RWPE2 (cell line): ENCODE measurements around the gene DET1.
"Not testable (repeated sequence)": the region's sequence is repeated elsewhere in the genome, so short reads cannot be mapped to it uniquely, and the experiment has no call there.

Experiments used
- ATAC-seq: fragments of 200-7000 bp; cut with Tn5 transposase; 3 replicates; pipeline ENCODE4 v1.9.1; 2021; ENCODE audit warnings: low read depth
- DNase-seq: peaks from one replicate; pipeline ENCODE4 v3.0.0-alpha.2; 2020; ENCODE audit warnings: low spot score
- H3K27ac ChIP-seq: fragments of 450-650 bp; 2 replicates; pipeline ENCODE4 v1.5.1; 2017; ENCODE audit warnings: mild to moderate bottlenecking; ENCODE audit not compliant: poor library complexity, severe bottlenecking
- H3K27me3 ChIP-seq: fragments of 250-450 bp; sonication (Bioruptor Pico); 2 replicates; pipeline ENCODE4 v1.5.1; 2021; ENCODE audit warnings: mild to moderate bottlenecking, moderate library complexity; ENCODE audit not compliant: insufficient read depth, poor library complexity, severe bottlenecking
- H3K36me3 ChIP-seq: fragments of 250-450 bp; sonication (Bioruptor Pico); 2 replicates; pipeline ENCODE4 v1.5.1; 2020; ENCODE audit warnings: low read depth, mild to moderate bottlenecking, moderate library complexity
- H3K4me1 ChIP-seq: fragments of 250-450 bp; sonication (Bioruptor Pico); 2 replicates; pipeline ENCODE4 v1.5.1; 2021; ENCODE audit warnings: mild to moderate bottlenecking, moderate library complexity; ENCODE audit not compliant: insufficient read depth, poor library complexity, severe bottlenecking
- H3K4me3 ChIP-seq: fragments of 250-450 bp; sonication (Bioruptor Pico); 2 replicates; pipeline ENCODE4 v1.5.1; 2021; ENCODE audit warnings: mild to moderate bottlenecking, moderate library complexity; ENCODE audit not compliant: severe bottlenecking
- H3K9me3 ChIP-seq: fragments of 250-450 bp; sonication (Bioruptor Pico); 2 replicates; pipeline ENCODE4 v1.5.1; 2021; ENCODE audit warnings: mild to moderate bottlenecking, moderate library complexity; ENCODE audit not compliant: severe bottlenecking
- CTCF ChIP-seq: fragments of 450-650 bp; IDR thresholded peaks from one replicate; pipeline ENCODE4 v1.5.1; 2017; ENCODE audit warnings: mild to moderate bottlenecking, moderate library complexity; ENCODE audit not compliant: poor library complexity, severe bottlenecking

The DET1 gene

DNA sequence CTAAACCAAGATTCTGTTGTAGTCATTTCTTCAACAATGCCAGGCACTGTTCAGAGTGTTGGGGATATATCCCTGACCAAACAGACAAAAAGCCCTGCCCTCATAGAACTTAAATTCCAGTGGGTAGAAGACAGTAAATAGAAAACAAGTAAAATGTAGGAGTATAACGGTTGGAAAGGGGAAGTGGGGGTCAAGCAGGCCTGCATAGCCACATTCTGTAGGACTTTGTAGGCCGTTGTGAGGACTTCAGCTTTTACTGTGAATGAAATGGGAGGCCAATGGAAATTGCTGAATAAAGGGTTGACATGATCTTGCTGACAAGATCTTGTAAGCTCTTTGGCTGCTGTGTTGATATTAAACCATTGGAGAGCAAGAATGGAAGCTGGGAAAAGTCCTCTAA is 77.2 kb downstream of the DET1 start:
- H3K27ac ChIP-seq, result no peak overlapping the region
- H3K4me1 ChIP-seq, result peaks cover 8% of the 10 kb centered on the region
- H3K4me3 ChIP-seq, result no peak overlapping the region
- DNase-seq (no peak), ATAC-seq (no peak)
- no peaks in the 10 kb centered on the region for H3K27me3 ChIP-seq
- H3K9me3 ChIP-seq, result no peaks in the 10 kb centered on the region
- TF ChIP-seq CTCF, result no peak
- H3K36me3 ChIP-seq, result peaks cover 60% of the 10 kb centered on the region

DNA sequence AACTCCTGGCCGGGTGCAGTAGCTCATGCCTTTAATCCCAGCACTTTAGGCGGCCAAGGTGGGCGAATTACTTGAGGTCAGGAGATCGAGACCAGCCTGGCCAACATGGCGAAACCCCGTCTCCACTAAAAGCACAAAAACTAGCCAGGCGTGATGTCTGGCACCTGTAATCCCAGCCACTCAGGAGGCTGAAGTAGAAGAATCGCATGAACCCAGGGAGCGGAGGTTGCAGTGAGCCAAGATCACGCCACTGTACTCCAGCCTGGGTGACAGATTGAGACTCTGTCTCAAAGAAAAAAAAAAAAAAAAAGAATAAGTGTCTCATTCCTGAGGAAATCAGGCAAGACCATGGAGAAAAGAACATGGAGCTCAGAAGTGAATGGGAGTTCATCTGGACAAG is 77.8 kb downstream of the DET1 start:
- H3K36me3 ChIP-seq, result peaks cover 64% of the 10 kb centered on the region
- H3K27me3 ChIP-seq, H3K27ac ChIP-seq, ATAC-seq, H3K4me1 ChIP-seq, H3K9me3 ChIP-seq, DNase-seq: not testable (repeated sequence)
- peak overlapping the region; percentile 61 for H3K4me3 ChIP-seq

DNA sequence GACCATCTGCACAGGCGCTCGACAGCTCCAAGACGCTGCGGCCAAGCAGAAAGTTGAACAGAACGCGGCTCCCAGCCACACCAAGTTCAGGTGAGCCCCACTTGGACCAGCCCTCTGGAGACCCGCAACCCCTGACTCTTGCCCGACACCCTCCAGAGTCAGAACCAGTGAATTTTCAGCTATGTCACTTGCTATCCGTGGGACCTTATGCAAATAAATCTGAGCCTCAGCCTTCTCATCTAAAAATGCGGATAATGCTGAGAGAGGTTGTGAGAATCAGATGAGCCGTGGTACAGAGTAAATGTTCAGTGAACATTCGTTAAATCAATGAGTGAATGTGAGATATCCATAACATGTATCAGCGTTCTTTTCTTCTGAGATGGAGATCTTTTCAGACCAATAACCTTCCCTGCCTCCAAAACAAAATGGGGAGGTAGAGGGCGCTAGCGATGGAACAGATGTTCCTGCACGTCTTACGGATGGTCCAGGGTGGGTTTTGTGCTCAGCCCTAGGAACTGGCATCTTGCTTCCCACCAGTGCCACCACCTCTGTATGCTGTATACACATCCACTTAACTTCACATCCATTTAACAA is 78.4 kb downstream of the DET1 start:
- no peak for ATAC-seq

DNA sequence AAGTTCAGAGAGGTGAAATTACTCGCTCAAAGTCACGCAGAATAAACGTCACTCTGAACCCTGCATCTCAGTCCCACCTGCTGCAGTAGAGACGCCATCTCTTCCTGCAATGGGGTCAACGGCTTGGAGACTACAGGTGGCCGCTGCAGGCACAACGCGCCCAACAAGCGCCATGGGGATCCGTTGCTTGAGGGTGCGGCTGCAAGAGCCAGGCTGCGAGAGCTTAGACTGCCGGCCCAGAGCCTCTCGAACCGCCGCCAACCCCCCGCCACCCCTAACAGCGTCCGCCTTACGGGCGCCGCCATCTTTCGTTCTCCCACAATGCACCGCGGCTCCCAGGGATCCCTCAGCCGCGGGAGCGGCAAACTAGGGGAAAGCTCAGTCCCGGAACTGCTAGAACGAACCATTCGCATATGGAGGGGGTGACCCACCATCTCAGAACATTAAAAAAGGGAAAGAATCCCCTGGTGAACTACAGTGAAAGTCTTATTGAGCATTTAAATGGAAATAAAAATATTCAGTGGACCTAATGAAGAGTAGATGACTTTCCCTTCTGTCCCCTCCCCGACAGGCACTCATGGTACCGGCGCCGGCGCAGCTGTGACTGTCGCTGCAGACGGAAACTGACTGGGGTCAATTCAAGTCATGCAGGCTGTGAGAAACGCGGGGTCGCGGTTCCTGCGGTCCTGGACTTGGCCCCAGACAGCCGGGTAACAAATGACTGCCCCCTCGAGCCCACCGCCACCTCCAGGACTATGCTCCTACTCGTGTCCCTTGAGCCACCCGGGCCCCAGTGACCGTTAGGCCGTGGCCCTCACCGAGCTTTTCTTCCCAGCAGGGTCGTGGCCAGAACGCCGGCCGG is 79.2 kb downstream of the DET1 start, which contains the start of the genes MRPL46 and MRPS11:
Gene MRPL46 (minus strand): TSS at position 316 of the 862 bp plus-strand sequence. CDS start 11 bp downstream, at position 305.
Gene MRPS11 (plus strand): TSS at position 636 of the 862 bp plus-strand sequence. CDS start 10 bp downstream, at position 646.
- peak within 1 kb of the TSS; percentile 61 for H3K4me3 ChIP-seq
- no peak for TF ChIP-seq CTCF
- peaks cover 8% of the 10 kb centered on the region for H3K4me1 ChIP-seq
- peak within 1 kb of the TSS; percentile 45 for H3K27ac ChIP-seq
- H3K9me3 ChIP-seq, result no peaks in the 10 kb centered on the region
- no peaks in the 10 kb centered on the region for H3K27me3 ChIP-seq
- H3K36me3 ChIP-seq, result peaks cover 64% of the 10 kb centered on the region
- DNase-seq (peak; percentile 93), ATAC-seq (peak; percentile 90)

More for the DNA sequence above, 78.4 kb downstream of the DET1 start:
- H3K4me1 ChIP-seq, result peaks cover 8% of the 10 kb centered on the region
- peak overlapping the region; percentile 45 for H3K27ac ChIP-seq
- H3K36me3 ChIP-seq, result peaks cover 64% of the 10 kb centered on the region
- no peaks in the 10 kb centered on the region for H3K27me3 ChIP-seq
- H3K4me3 ChIP-seq, result peak overlapping the region; percentile 61
- H3K9me3 ChIP-seq, result no peaks in the 10 kb centered on the region
- TF ChIP-seq CTCF, result peak; percentile 51
- no peak for DNase-seq

GRCh38 chr15:88465633-88466224 is 80.8 kb downstream of the DET1 start:
- H3K27ac ChIP-seq, result peak overlapping the region; percentile 45
- peaks cover 70% of the 10 kb centered on the region for H3K36me3 ChIP-seq
- H3K4me3 ChIP-seq, result no peak overlapping the region

More at GRCh38 chr15:88465633-88466224, 80.8 kb downstream of the DET1 start:
- TF ChIP-seq CTCF, result no peak
- ATAC-seq, result peak; percentile 32; the same call in 1 of the 3 replicates
- DNase-seq, result no peak
- Histone ChIP-seq H3K4me1 (peaks cover 8% of the 10 kb centered on the region), H3K27me3 (no peaks in the 10 kb centered on the region), H3K9me3 (no peaks in the 10 kb centered on the region)
